Muscle layer of duodenum (tissue), 2 donors: ENCODE results near the gene LARP4B.

Experiments
- H3K27ac ChIP-seq: one replicate; pipeline ENCODE4 v1.7.0; 2013; ENCODE audit warnings: mild to moderate bottlenecking, low read length
- H3K27me3 ChIP-seq: one replicate; pipeline ENCODE4 v1.7.0; 2013; ENCODE audit warnings: low read depth, mild to moderate bottlenecking, control low read depth, low read length
- H3K36me3 ChIP-seq, 2 donors: one replicate each; pipeline ENCODE4 v1.7.0; 2013; ENCODE audit warnings: low read length in 2 of 2, control low read depth in 1 of 2, mild to moderate bottlenecking in 1 of 2; ENCODE audit not compliant: insufficient read depth in 2 of 2, control insufficient read depth in 1 of 2
- H3K4me1 ChIP-seq, 2 donors: one replicate each; pipeline ENCODE4 v1.7.0; 2013; ENCODE audit warnings: low read length in 2 of 2, mild to moderate bottlenecking in 2 of 2, control low read depth in 1 of 2, moderate library complexity in 1 of 2; ENCODE audit not compliant: insufficient read depth in 2 of 2, control insufficient read depth in 1 of 2
- H3K4me3 ChIP-seq, 2 donors: one replicate each; pipeline ENCODE4 v1.7.0; 2013; ENCODE audit warnings: low read length in 2 of 2, low read depth in 1 of 2, mild to moderate bottlenecking in 1 of 2
- H3K9me3 ChIP-seq, 2 donors: one replicate each; pipeline ENCODE4 v1.7.0; 2013; ENCODE audit warnings: low read length in 2 of 2, control low read depth in 1 of 2, mild to moderate bottlenecking in 1 of 2; ENCODE audit not compliant: control insufficient read depth in 1 of 2
- donor health status: healthy.

Gene LARP4B

GRCh38 chr10:804787-805619 lies 126.5 kb downstream of the LARP4B start:
- Histone ChIP-seq H3K27ac (no peak overlapping the region), H3K9me3 (no peaks in the 10 kb centered on the region), H3K4me3 (no peak overlapping the region), H3K36me3 (peaks cover 21 to 25% of the 10 kb centered on the region in 2 donors), H3K4me1 (no peaks in the 10 kb centered on the region), H3K27me3 (no peaks in the 10 kb centered on the region)

- Histone ChIP-seq H3K9me3 (no peaks in the 10 kb centered on the region), H3K27ac (no peak overlapping the region), H3K36me3 (peaks cover 17 to 20% of the 10 kb centered on the region in 2 donors), H3K27me3 (no peaks in the 10 kb centered on the region), H3K4me3 (no peak overlapping the region), H3K4me1 (no peaks in the 10 kb centered on the region)
Measured at GRCh38 chr10:804191-804781, 127.2 kb downstream of the LARP4B start.

GRCh38 chr10:803041-803741 lies 128.3 kb downstream of the LARP4B start:
- peaks cover 12 to 13% of the 10 kb centered on the region in 2 donors for H3K36me3 ChIP-seq
- no peaks in the 10 kb centered on the region for H3K27me3 ChIP-seq
- no peaks in the 10 kb centered on the region for H3K9me3 ChIP-seq
- H3K27ac ChIP-seq, result no peak overlapping the region
- H3K4me3 ChIP-seq, result no peak overlapping the region
- no peaks in the 10 kb centered on the region for H3K4me1 ChIP-seq

GRCh38 chr10:802506-802905 lies 129.0 kb downstream of the LARP4B start:
- H3K9me3 ChIP-seq, result no peaks in the 10 kb centered on the region
- H3K27ac ChIP-seq, result no peak overlapping the region
- H3K27me3 ChIP-seq, result no peaks in the 10 kb centered on the region
- no peaks in the 10 kb centered on the region for H3K4me1 ChIP-seq
- H3K4me3 ChIP-seq, result no peak overlapping the region
- peaks cover 6% of the 10 kb centered on the region in 2 donors for H3K36me3 ChIP-seq

- Histone ChIP-seq H3K4me1 (peaks cover 0 to 3% of the 10 kb centered on the region in 2 donors), H3K36me3 (peaks cover 0 to 5% of the 10 kb centered on the region in 2 donors), H3K9me3 (no peaks in the 10 kb centered on the region), H3K27ac (no peak overlapping the region), H3K27me3 (no peaks in the 10 kb centered on the region), H3K4me3 (no peak overlapping the region)
Measured at GRCh38 chr10:797179-797578, 134.3 kb downstream of the LARP4B start.

GRCh38 chr10:796233-796632 lies 135.3 kb downstream of the LARP4B start:
- Histone ChIP-seq H3K9me3 (no peaks in the 10 kb centered on the region), H3K27me3 (no peaks in the 10 kb centered on the region), H3K4me1 (peaks cover 0 to 4% of the 10 kb centered on the region in 2 donors), H3K27ac (no peak overlapping the region), H3K4me3 (no peak overlapping the region), H3K36me3 (peaks cover 0 to 5% of the 10 kb centered on the region in 2 donors)

- Histone ChIP-seq H3K36me3 (peaks cover 0 to 5% of the 10 kb centered on the region in 2 donors), H3K4me3 (no peak overlapping the region)
Measured at GRCh38 chr10:794382-794956, 137.0 kb downstream of the LARP4B start.

GRCh38 chr10:792792-793100 lies 138.8 kb downstream of the LARP4B start:
- peaks cover 0 to 5% of the 10 kb centered on the region in 2 donors for H3K36me3 ChIP-seq
- H3K27ac ChIP-seq, result no peak overlapping the region
- H3K27me3 ChIP-seq, result no peaks in the 10 kb centered on the region
- no peaks in the 10 kb centered on the region for H3K9me3 ChIP-seq
- H3K4me3 ChIP-seq, result no peak overlapping the region
- H3K4me1 ChIP-seq, result peaks cover 0 to 18% of the 10 kb centered on the region in 2 donors

More at GRCh38 chr10:794382-794956, 137.0 kb downstream of the LARP4B start:
- Histone ChIP-seq H3K27ac (no peak overlapping the region), H3K4me1 (peaks cover 0 to 8% of the 10 kb centered on the region in 2 donors), H3K27me3 (no peaks in the 10 kb centered on the region), H3K9me3 (no peaks in the 10 kb centered on the region)

- Histone ChIP-seq H3K9me3 (no peaks in the 10 kb centered on the region), H3K27ac (no peak overlapping the region), H3K27me3 (no peaks in the 10 kb centered on the region), H3K36me3 (peaks cover 0 to 4% of the 10 kb centered on the region in 2 donors), H3K4me1 (peaks cover 0 to 18% of the 10 kb centered on the region in 2 donors), H3K4me3 (no peak overlapping the region)
Measured at GRCh38 chr10:792083-792791, 139.3 kb downstream of the LARP4B start.

- Histone ChIP-seq H3K36me3 (no peaks in the 10 kb centered on the region), H3K4me3 (no peak overlapping the region), H3K27ac (no peak overlapping the region)
Measured at GRCh38 chr10:791639-792038, 139.9 kb downstream of the LARP4B start.

More at GRCh38 chr10:791639-792038, 139.9 kb downstream of the LARP4B start:
- Histone ChIP-seq H3K4me1 (peaks cover 0 to 18% of the 10 kb centered on the region in 2 donors), H3K9me3 (no peaks in the 10 kb centered on the region), H3K27me3 (no peaks in the 10 kb centered on the region)
